ENCODE data around the gene ERC2. TPM values are rescaled to one million over a fixed set of nuclear protein-coding genes. Genes with fewer than 3 reads are reported as not detected.

The ERC2 gene
- total RNA-seq, 1 donor from 2014 or later, result 0.35 TPM

- no peaks in the 10 kb centered on the region for H3K9me3 Mint-ChIP-seq (ENCODE audit: unreplicated experiment)
Observed at GRCh38 chr3:55658690-55659562, 809.3 kb downstream of the ERC2 start.

GRCh38 chr3:55658270-55658669 is 810.0 kb downstream of the ERC2 start:
- no peak for DNase-seq (ENCODE audit: extremely low spot score, unreplicated experiment)
- Mint-ChIP-seq H3K4me3 (ENCODE audit: unreplicated experiment) (no peak overlapping the region), H3K4me1 (ENCODE audit: unreplicated experiment) (no peaks in the 10 kb centered on the region), H3K27me3 (ENCODE audit: unreplicated experiment) (peaks cover 4% of the 10 kb centered on the region), H3K36me3 (ENCODE audit: unreplicated experiment) (no peaks in the 10 kb centered on the region), H3K27ac (ENCODE audit: unreplicated experiment) (no peak overlapping the region), H3K9me3 (ENCODE audit: unreplicated experiment) (no peaks in the 10 kb centered on the region)
- TF ChIP-seq CTCF (IDR thresholded peaks at IDR 0.05), result no peak

More at GRCh38 chr3:55658690-55659562, 809.3 kb downstream of the ERC2 start:
- H3K36me3 Mint-ChIP-seq (ENCODE audit: unreplicated experiment), result no peaks in the 10 kb centered on the region
- no peak overlapping the region for H3K27ac Mint-ChIP-seq (ENCODE audit: unreplicated experiment)
- no peak for TF ChIP-seq CTCF (IDR thresholded peaks at IDR 0.05)
- H3K4me3 Mint-ChIP-seq (ENCODE audit: unreplicated experiment), result no peak overlapping the region
- H3K4me1 Mint-ChIP-seq (ENCODE audit: unreplicated experiment), result no peaks in the 10 kb centered on the region
- peaks cover 3% of the 10 kb centered on the region for H3K27me3 Mint-ChIP-seq (ENCODE audit: unreplicated experiment)
- DNase-seq (ENCODE audit: extremely low spot score, unreplicated experiment), result no peak

GRCh38 chr3:55655544-55655943 is 812.7 kb downstream of the ERC2 start:
- no peak overlapping the region for H3K27ac Mint-ChIP-seq (ENCODE audit: unreplicated experiment)
- H3K4me3 Mint-ChIP-seq (ENCODE audit: unreplicated experiment), result no peak overlapping the region
- peaks cover 2% of the 10 kb centered on the region for H3K27me3 Mint-ChIP-seq (ENCODE audit: unreplicated experiment)
- no peaks in the 10 kb centered on the region for H3K9me3 Mint-ChIP-seq (ENCODE audit: unreplicated experiment)
- H3K36me3 Mint-ChIP-seq (ENCODE audit: unreplicated experiment), result no peaks in the 10 kb centered on the region
- no peak for TF ChIP-seq CTCF (IDR thresholded peaks at IDR 0.05)
- DNase-seq (ENCODE audit: extremely low spot score, unreplicated experiment), result no peak
- no peaks in the 10 kb centered on the region for H3K4me1 Mint-ChIP-seq (ENCODE audit: unreplicated experiment)

- no peak for TF ChIP-seq CTCF (IDR thresholded peaks at IDR 0.05)
- Mint-ChIP-seq H3K27ac (ENCODE audit: unreplicated experiment) (no peak overlapping the region), H3K4me1 (ENCODE audit: unreplicated experiment) (no peaks in the 10 kb centered on the region), H3K36me3 (ENCODE audit: unreplicated experiment) (no peaks in the 10 kb centered on the region), H3K9me3 (ENCODE audit: unreplicated experiment) (no peaks in the 10 kb centered on the region), H3K27me3 (ENCODE audit: unreplicated experiment) (peaks cover 2% of the 10 kb centered on the region), H3K4me3 (ENCODE audit: unreplicated experiment) (no peak overlapping the region)
- no peak for DNase-seq (ENCODE audit: extremely low spot score, unreplicated experiment)
Observed at GRCh38 chr3:55654123-55654760, 814.0 kb downstream of the ERC2 start.

GRCh38 chr3:55651011-55651410 is 817.3 kb downstream of the ERC2 start:
- H3K27ac Mint-ChIP-seq (ENCODE audit: unreplicated experiment), result no peak overlapping the region

More at GRCh38 chr3:55651011-55651410, 817.3 kb downstream of the ERC2 start:
- Mint-ChIP-seq H3K27me3 (ENCODE audit: unreplicated experiment) (peaks cover 24% of the 10 kb centered on the region), H3K36me3 (ENCODE audit: unreplicated experiment) (no peaks in the 10 kb centered on the region), H3K4me1 (ENCODE audit: unreplicated experiment) (no peaks in the 10 kb centered on the region), H3K9me3 (ENCODE audit: unreplicated experiment) (no peaks in the 10 kb centered on the region), H3K4me3 (ENCODE audit: unreplicated experiment) (no peak overlapping the region)
- no peak for TF ChIP-seq CTCF (IDR thresholded peaks at IDR 0.05)
- no peak for DNase-seq (ENCODE audit: extremely low spot score, unreplicated experiment)
